NCI-H1092 treated with DMSO at 0.1 percent for 48 hours (cell line): Measurements from ENCODE around the gene SDCCAG8.

Source experiments
- DNase-seq: peaks from one replicate; lab custom pipeline; 2025; lab: John Stamatoyannopoulos, UW

Gene SDCCAG8

DNA sequence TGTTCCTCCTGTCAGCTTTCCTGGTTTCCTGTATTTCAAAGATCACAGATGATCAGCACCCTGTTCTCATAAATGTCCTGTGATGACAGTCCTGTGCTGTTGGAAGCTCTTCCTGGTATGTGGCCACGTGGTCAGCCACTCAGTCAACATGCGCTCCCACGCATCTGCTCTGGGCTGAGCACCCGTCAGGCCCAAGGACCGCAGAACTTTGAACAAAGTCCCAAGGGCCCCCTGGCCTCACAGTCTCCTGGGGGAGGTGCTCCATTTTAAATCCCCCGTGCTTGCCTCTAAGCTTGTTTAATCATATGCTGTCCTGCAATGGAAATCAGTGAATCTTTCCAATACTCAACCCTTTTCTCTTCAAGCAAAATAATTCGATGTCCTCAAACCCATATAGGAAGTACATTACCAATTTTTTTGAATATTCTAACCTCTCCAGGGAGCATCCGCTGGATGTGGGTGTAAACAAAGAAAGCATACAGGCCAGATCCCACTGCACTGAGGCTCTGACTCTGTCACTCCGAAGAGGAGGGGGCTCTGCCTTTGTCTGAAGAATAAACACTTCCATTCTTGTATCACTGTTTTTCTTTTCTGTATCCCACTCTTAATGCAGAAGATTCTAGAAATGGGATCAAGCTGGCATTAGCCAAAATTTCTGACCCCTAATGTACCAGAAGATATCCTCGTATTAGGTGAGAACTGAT, 250.3 kb downstream of the SDCCAG8 start:
- DNase-seq, result no peak

DNA sequence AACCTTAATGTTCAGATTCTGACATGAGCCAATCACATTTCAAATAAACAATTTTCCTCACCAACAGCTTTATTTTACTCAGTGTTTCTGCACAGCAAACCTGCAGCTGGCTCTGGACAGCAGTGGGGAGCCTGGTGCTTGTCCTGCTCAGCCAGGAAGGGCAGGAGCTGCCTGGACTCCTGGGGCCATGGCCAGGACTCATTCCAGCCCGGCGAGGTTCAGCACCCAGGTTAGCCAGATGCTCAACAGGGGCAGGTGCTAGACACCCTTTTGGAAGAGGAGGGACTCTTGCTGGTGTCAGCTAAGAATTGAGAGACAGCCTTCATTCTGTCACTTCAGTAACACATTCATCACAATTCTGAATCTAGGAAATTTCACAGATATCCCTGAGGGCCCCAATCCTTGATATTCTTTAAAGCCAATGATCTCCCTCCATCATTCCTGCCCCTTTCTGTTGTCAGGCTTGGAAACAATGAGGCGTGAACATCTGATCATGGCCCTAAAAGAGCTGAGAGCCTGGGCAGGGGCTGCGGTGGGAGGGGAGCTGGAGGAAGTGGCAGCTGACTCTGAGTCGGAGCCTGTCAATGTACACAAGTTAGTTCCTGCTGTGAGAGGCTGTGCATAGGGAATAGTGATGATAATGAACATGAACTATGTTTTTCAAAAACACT, 251.3 kb downstream of the SDCCAG8 start:
- no peak for DNase-seq

DNA sequence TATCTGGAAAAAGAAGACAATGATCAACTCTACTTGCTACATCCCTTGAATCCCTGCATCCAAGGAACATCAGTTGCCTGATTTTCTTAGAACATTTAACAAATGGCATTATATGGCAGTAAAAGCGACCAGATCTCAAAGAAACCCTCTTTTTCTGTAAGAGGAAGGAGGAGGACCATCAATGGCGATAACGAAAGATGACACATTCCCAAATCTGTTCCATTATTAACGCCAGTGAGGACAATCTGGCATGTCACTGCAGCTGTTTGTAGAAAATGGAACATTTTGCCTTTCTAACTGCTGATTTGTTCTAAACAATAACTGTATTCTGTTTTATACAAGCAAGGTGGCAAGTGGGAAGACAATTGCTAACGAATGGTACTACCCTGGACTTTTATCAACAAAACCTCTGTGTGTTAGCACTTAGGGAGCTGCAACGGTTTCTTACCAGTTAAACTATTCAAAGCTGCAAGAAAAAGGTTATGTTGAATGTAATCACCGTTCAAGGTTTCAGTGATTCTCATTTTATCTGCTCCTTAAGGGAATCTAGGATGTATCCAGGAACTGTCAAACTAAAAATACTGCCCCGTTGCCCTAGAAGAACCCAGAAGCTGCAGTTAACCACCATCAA, 251.9 kb downstream of the SDCCAG8 start:
- DNase-seq, result no peak

GRCh38 chr1:243508303-243508713, 252.5 kb downstream of the SDCCAG8 start:
- DNase-seq, result no peak

GRCh38 chr1:243508943-243509342, 253.1 kb downstream of the SDCCAG8 start:
- DNase-seq, result no peak

DNA sequence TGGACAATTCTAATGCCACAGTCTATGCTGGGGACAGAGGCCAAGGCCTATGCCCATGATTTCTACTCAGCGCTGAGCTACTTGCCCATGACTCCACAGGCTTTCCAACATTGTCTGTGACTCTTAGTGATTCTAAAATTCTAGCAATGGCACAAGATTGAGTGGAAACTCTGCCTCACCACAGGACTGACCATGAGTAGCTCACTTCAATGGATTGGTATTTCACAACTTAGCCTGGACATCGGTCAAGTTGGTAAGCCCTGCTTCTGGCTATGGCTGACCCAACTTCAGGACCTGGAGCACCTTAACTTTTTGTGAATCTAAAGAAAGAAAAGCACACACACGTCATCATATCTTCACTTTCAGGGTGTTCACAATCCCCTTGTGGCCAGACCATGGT, 255.1 kb downstream of the SDCCAG8 start:
- DNase-seq, result no peak

GRCh38 chr1:243513726-243514491, 258.1 kb downstream of the SDCCAG8 start:
- DNase-seq, result no peak

DNA sequence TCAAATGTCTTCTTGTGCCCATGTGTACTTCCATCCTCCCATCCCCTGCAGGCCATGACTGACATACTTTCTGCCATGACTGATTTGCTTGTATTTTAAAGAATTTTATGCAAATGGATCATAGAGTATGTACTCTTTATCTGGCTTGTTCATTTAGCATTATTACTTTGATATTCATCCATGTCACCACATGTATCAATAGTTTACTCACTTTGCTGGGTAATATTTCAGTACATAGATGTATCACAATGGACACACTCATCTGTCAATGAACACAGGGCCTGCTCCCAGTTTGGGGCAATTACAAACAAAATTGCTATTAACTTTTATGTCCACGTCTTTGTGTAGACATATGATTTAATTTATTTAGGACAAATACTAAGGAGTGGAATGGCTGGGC, 259.1 kb downstream of the SDCCAG8 start:
- no peak for DNase-seq

- DNase-seq, result no peak
Measured at GRCh38 chr1:243520831-243521230, 265.0 kb downstream of the SDCCAG8 start.

GRCh38 chr1:243523766-243524165, 267.9 kb downstream of the SDCCAG8 start:
- no peak for DNase-seq

GRCh38 chr1:243525085-243525487, 269.2 kb downstream of the SDCCAG8 start:
- no peak for DNase-seq

DNA sequence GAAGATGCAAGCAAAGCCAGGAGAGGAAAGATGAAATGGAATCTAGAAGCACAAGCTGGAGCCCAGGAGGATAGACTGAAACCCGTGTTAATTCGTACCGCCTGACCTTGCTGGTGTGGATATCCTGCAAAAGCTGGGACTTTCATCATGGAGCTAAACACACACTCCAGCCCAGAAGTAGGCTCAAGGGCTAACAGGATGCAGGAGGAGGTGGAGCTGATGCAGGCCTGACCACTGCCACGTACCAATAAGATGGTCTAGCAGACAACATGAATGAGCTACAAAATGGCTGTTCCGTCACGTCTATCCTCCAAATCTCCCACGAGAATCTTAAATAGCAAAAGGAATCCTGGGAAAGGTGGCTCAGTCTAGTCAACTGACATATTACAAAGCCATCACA, 270.3 kb downstream of the SDCCAG8 start:
- DNase-seq, result no peak

GRCh38 chr1:243528459-243529121, 272.7 kb downstream of the SDCCAG8 start:
- no peak for DNase-seq

DNA sequence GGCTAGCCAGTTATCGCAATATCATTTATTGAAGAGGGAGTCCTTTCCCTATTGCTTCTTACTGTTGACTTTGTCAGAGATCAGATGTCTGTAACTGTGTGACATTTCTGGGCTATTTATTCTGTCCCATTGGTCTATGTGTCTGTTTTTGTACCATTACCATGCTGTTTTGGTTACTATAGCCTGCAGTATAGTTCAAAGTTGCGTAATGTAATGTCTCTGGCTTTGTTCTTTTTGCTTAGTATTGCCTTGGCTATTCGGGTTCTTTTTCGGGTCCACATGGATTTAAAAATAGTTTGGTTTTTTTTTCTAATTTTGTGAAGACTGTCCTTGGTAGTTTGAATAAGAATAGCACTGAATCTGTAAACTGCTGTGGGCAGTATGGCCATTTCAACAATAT, 273.7 kb downstream of the SDCCAG8 start:
- DNase-seq, result no peak

- DNase-seq, result no peak
Measured at GRCh38 chr1:243535014-243535413, 279.2 kb downstream of the SDCCAG8 start.

GRCh38 chr1:243539636-243540035, 283.8 kb downstream of the SDCCAG8 start:
- DNase-seq, result no peak

GRCh38 chr1:243542739-243543415, 287.0 kb downstream of the SDCCAG8 start:
- no peak for DNase-seq

DNA sequence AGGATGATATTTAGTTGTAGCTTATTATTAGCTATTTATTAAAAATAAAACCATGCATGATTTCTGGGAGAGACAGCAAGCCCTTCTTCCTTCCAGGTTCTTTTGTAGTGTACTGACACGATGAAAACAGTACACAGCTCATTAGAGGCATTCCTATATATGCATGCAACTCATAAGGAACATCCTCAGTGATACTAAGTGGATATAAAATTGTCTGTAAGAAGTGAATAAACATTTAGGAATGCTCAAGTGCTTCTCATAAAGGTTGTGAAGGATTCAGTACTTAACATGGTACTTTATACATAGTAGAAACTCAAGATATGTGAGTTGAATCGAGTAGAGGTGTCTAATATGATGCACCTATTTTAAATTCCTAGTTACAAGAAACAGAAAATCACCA, 287.7 kb downstream of the SDCCAG8 start:
- DNase-seq, result no peak

DNA sequence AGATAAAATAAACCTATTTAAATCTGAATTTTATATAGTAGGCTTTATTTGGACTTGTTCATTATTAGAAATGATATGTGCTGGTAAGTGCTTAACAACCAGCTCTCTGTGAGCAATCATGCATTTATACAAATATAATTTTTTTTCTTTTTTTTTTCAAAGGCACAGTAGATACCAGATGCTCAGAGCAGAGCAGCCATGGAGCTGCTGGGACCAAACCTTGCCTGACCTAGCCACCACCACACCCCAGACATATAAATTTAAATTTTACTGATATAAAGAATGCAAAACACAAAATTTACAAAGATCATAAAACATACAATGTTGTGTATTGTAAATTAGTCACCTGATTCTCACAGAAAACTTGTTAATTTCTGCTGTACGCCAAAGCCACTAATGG, 290.6 kb downstream of the SDCCAG8 start:
- no peak for DNase-seq

DNA sequence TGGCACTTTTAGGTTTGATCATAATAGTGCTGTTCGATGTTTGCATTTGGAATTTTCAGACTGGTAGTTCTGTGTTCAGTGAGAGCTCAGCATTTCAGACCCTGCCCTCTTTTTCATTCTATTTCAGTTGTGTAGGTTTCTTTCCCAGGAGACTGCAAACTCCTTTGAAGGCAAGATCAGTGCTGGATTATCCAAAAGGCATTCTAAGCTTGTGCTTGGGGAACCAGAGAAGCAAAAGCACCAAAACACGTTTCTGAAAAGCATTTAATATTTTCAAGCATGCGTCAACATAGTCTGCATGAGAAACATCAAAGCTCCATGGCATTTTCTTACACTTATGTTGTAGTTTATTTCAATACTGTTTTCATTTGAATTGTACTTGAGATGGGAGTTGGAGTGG, 292.1 kb downstream of the SDCCAG8 start:
- DNase-seq, result no peak

GRCh38 chr1:243548516-243548915, 292.7 kb downstream of the SDCCAG8 start:
- no peak for DNase-seq
